ENCODE results near the gene SOWAHC. TPM values are rescaled to one million over a fixed set of nuclear protein-coding genes. Genes with fewer than 3 reads are reported as not detected.

The SOWAHC gene, protein sequence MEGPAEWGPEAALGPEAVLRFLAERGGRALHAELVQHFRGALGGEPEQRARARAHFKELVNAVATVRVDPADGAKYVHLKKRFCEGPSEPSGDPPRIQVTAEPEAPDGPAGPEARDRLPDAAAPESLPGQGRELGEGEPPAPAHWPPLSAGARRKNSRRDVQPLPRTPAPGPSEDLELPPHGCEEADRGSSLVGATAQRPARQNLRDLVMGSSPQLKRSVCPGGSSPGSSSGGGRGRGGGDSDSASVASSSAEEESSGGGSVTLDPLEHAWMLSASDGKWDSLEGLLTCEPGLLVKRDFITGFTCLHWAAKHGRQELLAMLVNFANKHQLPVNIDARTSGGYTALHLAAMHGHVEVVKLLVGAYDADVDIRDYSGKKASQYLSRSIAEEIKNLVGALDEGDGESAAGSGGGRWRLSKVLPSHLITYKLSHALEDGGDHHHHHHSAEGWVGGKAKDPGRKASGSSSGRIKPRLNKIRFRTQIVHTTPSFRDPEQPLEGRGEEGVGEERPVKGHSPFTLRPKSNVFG
- 22.5 and 24.7 TPM in 2 replicates for total RNA-seq (2016; rRNA removed; fragmentation: Illumina TruSeq; extraction: Trizol)
- 2.8 and 3.4 TPM in 2 replicates for total RNA-seq (2016; cell fraction: cytosol; rRNA removed; fragmentation: Illumina TruSeq; extraction: Trizol; ENCODE audit: low read depth)
- total RNA-seq (2016; cell fraction: insoluble cytoplasmic fraction; rRNA removed; fragmentation: Illumina TruSeq; extraction: Trizol): 23.3 TPM in 2 replicates
- 18.1 and 21.3 TPM in 2 replicates for total RNA-seq (2016; cell fraction: membrane; rRNA removed; fragmentation: Illumina TruSeq; extraction: Trizol)
- 15.8 TPM in 2 replicates for total RNA-seq (2016; cell fraction: nucleus; rRNA removed; fragmentation: Illumina TruSeq; extraction: Trizol)
- polyA plus RNA-seq (2011; rRNA removed): 21.2 and 21.4 TPM in 2 replicates
- polyA plus RNA-seq (2011; cell fraction: cytosol; rRNA removed): 16.7 and 19.2 TPM in 2 replicates
- polyA plus RNA-seq (2011; cell fraction: nucleus; rRNA removed): 9.7 and 10.8 TPM in 2 replicates
- 35.4 and 36.3 TPM in 2 replicates for polyA plus RNA-seq (2012)
- 2.6 and 2.8 TPM in 2 replicates for polyA plus RNA-seq (2016; cell fraction: cytosol; fragmentation: Illumina TruSeq; extraction: Trizol; ENCODE audit: low read depth)
- 30.8 and 30.9 TPM in 2 replicates for polyA plus RNA-seq (2016; cell fraction: insoluble cytoplasmic fraction; fragmentation: Illumina TruSeq; extraction: Trizol; ENCODE audit: low read depth)
- polyA plus RNA-seq (2016; cell fraction: membrane; fragmentation: Illumina TruSeq; extraction: Trizol; ENCODE audit: low read depth): 12.6 and 14.5 TPM in 2 replicates
- 25.4 and 26.3 TPM in 2 replicates for polyA plus RNA-seq (2016; cell fraction: nucleus; fragmentation: Illumina TruSeq; extraction: Trizol; ENCODE audit: insufficient read depth, low read depth)
- 8.3 and 28.5 TPM in 2 replicates for polyA minus RNA-seq (2011; rRNA and poly(A)+ RNA removed; ENCODE audit: low replicate concordance)
- polyA minus RNA-seq (2011; cell fraction: cytosol; rRNA and poly(A)+ RNA removed): 31.9 and 34.1 TPM in 2 replicates
- 15.5 and 17.7 TPM in 2 replicates for polyA minus RNA-seq (2011; cell fraction: nucleus; rRNA and poly(A)+ RNA removed)
- Bru-seq, nascent RNA: percentile 98 among the genes with signal in this experiment
- percentile 94 among the genes with signal in this experiment for BruChase-seq, experiment 1, labeled RNA remaining after a 6-hour chase
- BruChase-seq, experiment 2, labeled RNA remaining after a 2-hour chase: percentile 99 among the genes with signal in this experiment
- long read RNA-seq, experiment 1, full-length matches to known transcripts: 8 of 8 reads
- long read RNA-seq, experiment 1, partial matches to known transcripts: 0 of 8 reads
- long read RNA-seq, experiment 1, other reads (novel, unspliced or antisense): 0 of 8 reads
- long read RNA-seq, experiment 2, full-length matches to known transcripts: 79 of 80 reads
- long read RNA-seq, experiment 2, partial matches to known transcripts: 0 of 80 reads
- long read RNA-seq, experiment 2, other reads (novel, unspliced or antisense): 1 of 80 reads

DNA sequence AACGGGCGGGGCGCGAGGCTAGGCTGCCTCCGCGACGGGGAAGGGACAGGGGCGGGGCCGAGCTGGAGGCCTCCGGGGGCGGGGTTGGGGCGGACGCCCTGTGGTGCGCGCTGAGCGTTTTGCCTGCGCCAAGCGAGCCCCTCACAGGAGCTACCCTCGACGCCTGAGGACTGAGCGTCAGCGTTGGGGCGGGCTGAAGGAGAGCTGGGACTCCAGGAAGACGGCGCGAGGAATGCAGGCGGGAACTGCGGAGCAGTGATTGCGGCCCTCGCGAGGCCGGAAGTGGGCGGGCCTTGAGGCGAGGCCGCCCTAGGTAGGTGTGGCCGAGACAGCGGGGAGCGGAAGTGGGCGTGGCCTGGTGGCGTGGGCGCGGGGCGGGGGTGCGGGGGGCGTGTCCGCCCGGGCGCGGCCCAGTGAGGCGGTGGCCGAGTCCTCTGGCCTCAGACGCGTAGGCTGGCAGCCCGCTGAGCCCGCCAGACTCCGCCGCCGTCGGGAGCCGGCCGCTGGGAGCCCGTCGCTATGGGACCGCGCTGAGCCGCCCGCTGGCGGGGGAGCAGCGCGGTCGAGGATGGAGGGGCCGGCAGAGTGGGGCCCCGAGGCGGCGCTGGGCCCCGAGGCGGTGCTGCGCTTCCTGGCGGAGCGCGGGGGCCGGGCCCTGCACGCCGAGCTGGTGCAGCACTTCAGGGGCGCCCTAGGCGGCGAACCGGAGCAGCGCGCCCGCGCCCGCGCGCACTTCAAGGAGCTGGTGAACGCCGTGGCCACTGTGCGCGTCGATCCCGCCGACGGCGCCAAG is at the start of gene SOWAHC, which contains the start of gene SEPTIN10:
Gene SOWAHC, plus strand, starts transcription at position 443 of the 793 bp plus-strand sequence. Its CDS starts 126 bp downstream, at position 569.
Gene SEPTIN10, minus strand, starts transcription at position 45 of the 793 bp plus-strand sequence. CDS start 139 bp downstream, outside the sequence.
- in situ Hi-C loops (cut with HindIII; ENCODE audit: extremely low pct_ligation_motif_present, low pct_unique_long_range_greater_than_20kb) (no loop called here), intact Hi-C loops (cut with micrococcal nuclease; ENCODE audit: unreplicated experiment) (loop anchor here (1.0 to 2.0 kb wide), 4 partner anchors 30 to 101 kb away; no protein-coding TSS in a partner anchor)
- no peaks in the 10 kb centered on the region for H3K9me3 ChIP-seq (ENCODE audit: low read length)
- peak within 1 kb of the TSS; percentile 78 to 100 (median 94) for H3K4me3 ChIP-seq (replicated peaks in 1 of 3; ENCODE audit: insufficient read depth in 1 of 3, low read depth in 2 of 3, low read length in 3 of 3)
- DNase-seq (ENCODE audit: low spot score) (peak; percentile 98), FAIRE-seq (no peak), ATAC-seq (peak; percentile 88)
- CTCF ChIA-PET (ENCODE audit: low intra/inter-chr PET ratio, low total read pairs): no interaction called here
- no TSS peak for BruUV-seq (replicated peaks)
- peak within 1 kb of the TSS; percentile 93 for H3K9ac ChIP-seq (ENCODE audit: insufficient read depth, low read depth, low read length)
- H3K4me2 ChIP-seq (ENCODE audit: low read depth, low read length): peak within 1 kb of the TSS; percentile 83
- H3K36me3 ChIP-seq (replicated peaks in 1 of 2; ENCODE audit: control insufficient read depth in 1 of 2, insufficient read depth in 2 of 2, low read length in 2 of 2): peaks cover 0 to 2% of the 10 kb centered on the region in 2 experiments; a peak in 1 of 5 replicates
- H3K27ac ChIP-seq (ENCODE audit: extremely low read length, insufficient read depth, low read length): peak within 1 kb of the TSS; percentile 88
- under 1% methylated on average over 30 of the region's 104 CpGs for WGBS (ENCODE audit: low lambda C conversion rate)
- peaks cover 41% of the 10 kb centered on the region for H4K20me1 ChIP-seq (ENCODE audit: insufficient read depth, low read length)
- POLR2A ChIA-PET: interaction anchor here (0.7 to 5.1 kb wide), 30 partner anchors 9 to 100 kb away, joined by 3 to 132 read pairs (median 7); no protein-coding TSS in a partner anchor
- H2AFZ ChIP-seq (ENCODE audit: low read length): no peak within 1 kb of the TSS
- H3K27me3 ChIP-seq (ENCODE audit: control insufficient read depth in 1 of 2, insufficient read depth in 2 of 2, low read length in 2 of 2): no peaks in the 10 kb centered on the region; a peak in 1 of 5 replicates
- peaks cover 91% of the 10 kb centered on the region for H3K79me2 ChIP-seq (ENCODE audit: insufficient read depth, low read length)
- peaks cover 59% of the 10 kb centered on the region for H3K4me1 ChIP-seq (ENCODE audit: insufficient read depth, low read length)
- TF ChIP-seq, protein P1, sequence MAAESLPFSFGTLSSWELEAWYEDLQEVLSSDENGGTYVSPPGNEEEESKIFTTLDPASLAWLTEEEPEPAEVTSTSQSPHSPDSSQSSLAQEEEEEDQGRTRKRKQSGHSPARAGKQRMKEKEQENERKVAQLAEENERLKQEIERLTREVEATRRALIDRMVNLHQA (CRISPR knock-in tag; IDR thresholded peaks at IDR 0.05): no peak
- TF ChIP-seq SAFB2 (CRISPR knock-in tag; IDR thresholded peaks at IDR 0.05; ENCODE audit: borderline replicate concordance, low read depth): peak; percentile 75; the same call in 1 of the 2 replicates
- no peak for TF ChIP-seq CBX2 (IDR thresholded peaks at IDR 0.05; ENCODE audit: low read depth, low read length)
- no peak for TF ChIP-seq CBX2 (CRISPR knock-in tag; IDR thresholded peaks at IDR 0.05; ENCODE audit: low read depth)
- TF ChIP-seq, protein P2, sequence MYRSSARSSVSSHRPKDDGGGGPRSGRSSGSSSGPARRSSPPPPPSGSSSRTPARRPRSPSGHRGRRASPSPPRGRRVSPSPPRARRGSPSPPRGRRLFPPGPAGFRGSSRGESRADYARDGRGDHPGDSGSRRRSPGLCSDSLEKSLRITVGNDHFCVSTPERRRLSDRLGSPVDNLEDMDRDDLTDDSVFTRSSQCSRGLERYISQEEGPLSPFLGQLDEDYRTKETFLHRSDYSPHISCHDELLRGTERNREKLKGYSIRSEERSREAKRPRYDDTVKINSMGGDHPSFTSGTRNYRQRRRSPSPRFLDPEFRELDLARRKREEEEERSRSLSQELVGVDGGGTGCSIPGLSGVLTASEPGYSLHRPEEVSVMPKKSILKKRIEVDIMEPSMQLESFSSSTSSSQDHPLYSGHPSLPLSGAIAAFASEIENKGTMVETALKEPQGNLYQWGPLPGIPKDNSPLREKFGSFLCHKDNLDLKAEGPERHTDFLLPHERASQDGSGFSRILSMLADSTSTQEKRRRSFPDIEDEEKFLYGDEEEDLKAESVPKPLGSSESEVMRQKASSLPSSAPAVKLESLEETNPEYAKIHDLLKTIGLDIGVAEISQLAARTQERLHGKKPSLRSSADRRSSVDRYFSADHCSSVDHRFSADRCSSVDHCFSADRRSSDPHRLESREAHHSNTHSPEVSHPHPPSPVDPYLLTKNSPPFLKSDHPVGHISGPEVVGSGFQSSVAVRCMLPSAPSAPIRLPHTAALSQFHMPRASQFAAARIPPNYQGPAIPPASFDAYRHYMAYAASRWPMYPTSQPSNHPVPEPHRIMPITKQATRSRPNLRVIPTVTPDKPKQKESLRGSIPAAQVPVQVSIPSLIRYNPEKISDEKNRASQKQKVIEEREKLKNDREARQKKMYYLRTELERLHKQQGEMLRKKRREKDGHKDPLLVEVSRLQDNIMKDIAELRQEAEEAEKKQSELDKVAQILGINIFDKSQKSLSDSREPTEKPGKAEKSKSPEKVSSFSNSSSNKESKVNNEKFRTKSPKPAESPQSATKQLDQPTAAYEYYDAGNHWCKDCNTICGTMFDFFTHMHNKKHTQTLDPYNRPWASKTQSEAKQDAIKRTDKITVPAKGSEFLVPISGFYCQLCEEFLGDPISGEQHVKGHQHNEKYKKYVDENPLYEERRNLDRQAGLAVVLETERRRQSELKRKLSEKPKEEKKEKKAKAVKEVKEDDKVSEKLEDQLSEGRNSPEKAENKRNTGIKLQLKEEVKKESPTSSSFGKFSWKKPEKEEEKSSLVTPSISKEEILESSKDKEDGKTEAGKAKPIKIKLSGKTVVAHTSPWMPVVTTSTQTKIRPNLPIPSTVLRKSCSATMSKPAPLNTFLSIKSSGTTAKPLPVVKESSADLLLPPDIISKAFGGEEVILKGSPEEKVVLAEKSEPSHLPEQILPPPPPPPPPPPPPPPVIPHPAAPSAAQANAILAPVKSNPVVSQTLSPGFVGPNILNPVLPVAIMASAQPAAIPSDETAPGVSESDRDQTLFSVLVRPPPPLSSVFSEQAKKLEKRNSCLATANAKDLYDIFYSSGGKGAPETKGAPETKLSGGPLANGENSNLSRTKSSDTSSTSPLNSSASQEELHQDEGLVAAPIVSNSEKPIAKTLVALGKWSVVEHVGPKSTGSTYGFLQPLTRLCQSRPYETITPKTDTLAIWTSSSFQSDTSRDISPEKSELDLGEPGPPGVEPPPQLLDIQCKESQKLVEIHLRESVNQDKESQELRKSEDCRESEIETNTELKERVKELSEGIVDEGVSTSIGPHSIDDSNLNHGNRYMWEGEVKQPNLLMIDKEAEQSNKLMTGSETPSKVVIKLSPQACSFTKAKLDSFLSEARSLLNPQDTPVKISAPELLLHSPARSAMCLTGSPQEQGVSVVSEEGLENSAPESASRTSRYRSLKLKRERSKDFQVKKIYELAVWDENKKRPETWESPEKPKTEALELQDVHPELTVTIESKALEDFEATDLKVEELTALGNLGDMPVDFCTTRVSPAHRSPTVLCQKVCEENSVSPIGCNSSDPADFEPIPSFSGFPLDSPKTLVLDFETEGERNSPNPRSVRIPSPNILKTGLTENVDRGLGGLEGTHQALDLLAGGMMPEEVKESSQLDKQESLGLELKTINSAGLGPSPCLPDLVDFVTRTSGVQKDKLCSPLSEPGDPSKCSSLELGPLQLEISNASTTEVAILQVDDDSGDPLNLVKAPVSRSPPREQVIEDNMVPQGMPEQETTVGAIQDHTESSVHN (CRISPR knock-in tag; IDR thresholded peaks at IDR 0.05): peak; percentile 83; the same call in 1 of the 2 replicates
- no peak for TF ChIP-seq EHMT2 (IDR thresholded peaks at IDR 0.05; ENCODE audit: borderline replicate concordance, low read depth, low read length)
